ENCODE measurements around the gene HOXA4. TPM values are rescaled to one million over a fixed set of nuclear protein-coding genes. Genes with fewer than 3 reads are reported as not detected.

Gene HOXA4
- polyA plus RNA-seq, 1 donor (not counting 4 experiments of a cell fraction or from before 2014, with no cell fraction given) = 1.5 TPM

- Histone ChIP-seq H4K20me1 (ENCODE audit: control insufficient read depth, extremely low read depth, insufficient read depth, low read length) (no peaks in the 10 kb centered on the region), H3K36me3 (ENCODE audit: control insufficient read depth in 2 of 2, extremely low read depth in 1 of 2, insufficient read depth in 2 of 2, low read length in 2 of 2) (peaks cover 0 to under 1% of the 10 kb centered on the region in 2 experiments), H3K4me2 (ENCODE audit: control insufficient read depth, extremely low read depth, insufficient read depth, low read depth, low read length) (peak overlapping the region; percentile 30), H3K9me1 (ENCODE audit: control insufficient read depth, extremely low read depth, insufficient read depth, low read length) (no peaks in the 10 kb centered on the region), H3K9me3 (ENCODE audit: control insufficient read depth, low read depth, low read length) (no peaks in the 10 kb centered on the region), H3K79me2 (ENCODE audit: control insufficient read depth, insufficient read depth, low read length) (peaks cover 13% of the 10 kb centered on the region), H3K4me3 (ENCODE audit: control insufficient read depth in 2 of 3, extremely low read depth in 1 of 3, insufficient read depth in 2 of 3, low read depth in 1 of 3, low read length in 3 of 3) (no peak overlapping the region), H3K9ac (ENCODE audit: control insufficient read depth, extremely low read depth, insufficient read depth, low read length) (peak overlapping the region; percentile 45), H3K27me3 (ENCODE audit: control insufficient read depth, extremely low read depth, insufficient read depth, low read length) (no peaks in the 10 kb centered on the region), H2AFZ (ENCODE audit: control insufficient read depth, low read length) (no peak overlapping the region), H3K4me1 (ENCODE audit: control insufficient read depth, extremely low read depth, insufficient read depth, low read length) (peaks cover 44% of the 10 kb centered on the region), H3K27ac (ENCODE audit: control insufficient read depth, insufficient read depth, low read length) (peak overlapping the region; percentile 73)
- TF ChIP-seq, protein P1, sequence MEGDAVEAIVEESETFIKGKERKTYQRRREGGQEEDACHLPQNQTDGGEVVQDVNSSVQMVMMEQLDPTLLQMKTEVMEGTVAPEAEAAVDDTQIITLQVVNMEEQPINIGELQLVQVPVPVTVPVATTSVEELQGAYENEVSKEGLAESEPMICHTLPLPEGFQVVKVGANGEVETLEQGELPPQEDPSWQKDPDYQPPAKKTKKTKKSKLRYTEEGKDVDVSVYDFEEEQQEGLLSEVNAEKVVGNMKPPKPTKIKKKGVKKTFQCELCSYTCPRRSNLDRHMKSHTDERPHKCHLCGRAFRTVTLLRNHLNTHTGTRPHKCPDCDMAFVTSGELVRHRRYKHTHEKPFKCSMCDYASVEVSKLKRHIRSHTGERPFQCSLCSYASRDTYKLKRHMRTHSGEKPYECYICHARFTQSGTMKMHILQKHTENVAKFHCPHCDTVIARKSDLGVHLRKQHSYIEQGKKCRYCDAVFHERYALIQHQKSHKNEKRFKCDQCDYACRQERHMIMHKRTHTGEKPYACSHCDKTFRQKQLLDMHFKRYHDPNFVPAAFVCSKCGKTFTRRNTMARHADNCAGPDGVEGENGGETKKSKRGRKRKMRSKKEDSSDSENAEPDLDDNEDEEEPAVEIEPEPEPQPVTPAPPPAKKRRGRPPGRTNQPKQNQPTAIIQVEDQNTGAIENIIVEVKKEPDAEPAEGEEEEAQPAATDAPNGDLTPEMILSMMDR (optimal IDR thresholded peaks at IDR 0.05 in 1 of 3, IDR thresholded peaks at IDR 0.05 in 1 of 3, conservative IDR thresholded peaks at IDR 0.05 in 1 of 3; ENCODE audit: extremely low read depth in 1 of 3, insufficient read depth in 2 of 3, low read length in 3 of 3) = no peak
- TF ChIP-seq EZH2 (IDR thresholded peaks at IDR 0.05; ENCODE audit: low read length) = no peak
- FAIRE-seq (no peak), DNase-seq (ENCODE audit: low read depth, low spot score) (no peak)
- dilution Hi-C loops (cut with MboI; ENCODE audit: extremely low pct_ligation_motif_present, low sequenced_read_pairs) = no loop called here
These were observed 3.1 kb upstream of the HOXA4 start for GRCh38 chr7:27133409-27134231.

GRCh38 chr7:27132978-27133377 is 2.4 kb upstream of the HOXA4 start:
- no peak overlapping the region for H3K4me2 ChIP-seq (ENCODE audit: control insufficient read depth, extremely low read depth, insufficient read depth, low read depth, low read length)
- H3K79me2 ChIP-seq (ENCODE audit: control insufficient read depth, insufficient read depth, low read length) = peaks cover 13% of the 10 kb centered on the region
- no peaks in the 10 kb centered on the region for H4K20me1 ChIP-seq (ENCODE audit: control insufficient read depth, extremely low read depth, insufficient read depth, low read length)
- H3K27me3 ChIP-seq (ENCODE audit: control insufficient read depth, extremely low read depth, insufficient read depth, low read length) = no peaks in the 10 kb centered on the region
- peaks cover 44% of the 10 kb centered on the region for H3K4me1 ChIP-seq (ENCODE audit: control insufficient read depth, extremely low read depth, insufficient read depth, low read length)
- no peaks in the 10 kb centered on the region for H3K9me1 ChIP-seq (ENCODE audit: control insufficient read depth, extremely low read depth, insufficient read depth, low read length)
- dilution Hi-C loops (cut with MboI; ENCODE audit: extremely low pct_ligation_motif_present, low sequenced_read_pairs) = no loop called here
- no peak overlapping the region for H2AFZ ChIP-seq (ENCODE audit: control insufficient read depth, low read length)
- no peak overlapping the region for H3K4me3 ChIP-seq (ENCODE audit: control insufficient read depth in 2 of 3, extremely low read depth in 1 of 3, insufficient read depth in 2 of 3, low read depth in 1 of 3, low read length in 3 of 3)
- H3K9me3 ChIP-seq (ENCODE audit: control insufficient read depth, low read depth, low read length) = no peaks in the 10 kb centered on the region
- no peak overlapping the region for H3K9ac ChIP-seq (ENCODE audit: control insufficient read depth, extremely low read depth, insufficient read depth, low read length)
- H3K27ac ChIP-seq (ENCODE audit: control insufficient read depth, insufficient read depth, low read length) = no peak overlapping the region
- TF ChIP-seq, protein P1 (optimal IDR thresholded peaks at IDR 0.05 in 1 of 3, IDR thresholded peaks at IDR 0.05 in 1 of 3, conservative IDR thresholded peaks at IDR 0.05 in 1 of 3; ENCODE audit: extremely low read depth in 1 of 3, insufficient read depth in 2 of 3, low read length in 3 of 3) = no peak
- no peak for TF ChIP-seq EZH2 (IDR thresholded peaks at IDR 0.05; ENCODE audit: low read length)
- no peak for FAIRE-seq
- no peak for DNase-seq (ENCODE audit: low read depth, low spot score)
- H3K36me3 ChIP-seq (ENCODE audit: control insufficient read depth in 2 of 2, extremely low read depth in 1 of 2, insufficient read depth in 2 of 2, low read length in 2 of 2) = no peaks in the 10 kb centered on the region
